ENCODE results near the gene SFI1. TPM values are rescaled to one million over a fixed set of nuclear protein-coding genes. Genes with fewer than 3 reads are reported as not detected.

The SFI1 gene
- total RNA-seq, 1 experiment from 2014 or later = 53.1 TPM

DNA sequence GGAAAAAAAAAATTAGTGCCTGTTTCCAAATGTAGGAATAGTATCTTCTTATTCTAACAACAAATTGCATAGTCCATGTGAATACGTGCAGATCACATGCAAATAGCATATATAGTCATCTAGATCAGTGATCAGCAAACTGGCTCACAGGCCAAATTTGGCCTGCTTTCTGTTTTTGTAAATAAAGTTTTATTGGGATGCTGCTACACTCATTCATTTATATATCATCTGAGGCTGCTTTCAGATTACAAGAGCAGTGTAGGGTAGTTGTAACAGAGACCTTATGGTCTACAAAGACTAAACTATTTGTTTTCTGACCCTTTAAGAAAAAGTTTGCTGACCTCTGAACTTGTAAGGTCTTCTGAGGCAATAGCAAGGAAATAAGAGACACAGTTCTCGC is 65.6 kb downstream of the SFI1 start:
- BruUV-seq (replicated peaks) = no TSS peak
- Histone ChIP-seq H3K27me3 (ENCODE audit: insufficient read depth, low read length) (no peaks in the 10 kb centered on the region), H3K9ac (ENCODE audit: low read length) (no peak overlapping the region), H2AFZ (ENCODE audit: low read depth, low read length, poor library complexity, severe bottlenecking) (no peak overlapping the region), H3K4me1 (ENCODE audit: control insufficient read depth in 1 of 2, insufficient read depth in 2 of 2, low read length in 2 of 2) (peaks cover 3 to 10% of the 10 kb centered on the region in 2 experiments; a peak in 3 of 4 replicates), H3K36me3 (ENCODE audit: control insufficient read depth in 1 of 2, insufficient read depth in 2 of 2, low read length in 2 of 2) (no peaks in the 10 kb centered on the region; a peak in 2 of 4 replicates), H3K4me3 (replicated peaks in 1 of 2; ENCODE audit: low read depth in 1 of 2, low read length in 2 of 2) (no peak overlapping the region), H3K9me3 (ENCODE audit: control insufficient read depth in 1 of 2, insufficient read depth in 1 of 2, low read depth in 1 of 2, low read length in 2 of 2) (no peaks in the 10 kb centered on the region), H4K20me1 (ENCODE audit: insufficient read depth) (no peaks in the 10 kb centered on the region), H3K79me2 (ENCODE audit: insufficient read depth, low read length) (no peaks in the 10 kb centered on the region), H3K27ac (ENCODE audit: low read depth, low read length) (no peak overlapping the region), H3K4me2 (ENCODE audit: low read length) (no peak overlapping the region), H3K9me2 (ENCODE audit: insufficient read depth) (no peaks in the 10 kb centered on the region)
- RAD21 ChIA-PET (ENCODE audit: low non-redundant PET in 1 of 2, low total read pairs in 2 of 2, uncharacterized antibody in 2 of 2, unreplicated experiment in 2 of 2) = no interaction called here
- TF ChIP-seq EGR1 (IDR thresholded peaks at IDR 0.05; ENCODE audit: low read depth) (no peak), ELF1 (IDR thresholded peaks at IDR 0.05; ENCODE audit: borderline replicate concordance, low read depth) (no peak), CBX3 (IDR thresholded peaks at IDR 0.05; ENCODE audit: low read depth) (no peak), YY1 (IDR thresholded peaks at IDR 0.05; ENCODE audit: extremely low read depth, insufficient replicate concordance, low read depth, low read length) (no peak), CEBPB (IDR thresholded peaks at IDR 0.05; ENCODE audit: low read depth) (no peak)
- TF ChIP-seq, protein P1, sequence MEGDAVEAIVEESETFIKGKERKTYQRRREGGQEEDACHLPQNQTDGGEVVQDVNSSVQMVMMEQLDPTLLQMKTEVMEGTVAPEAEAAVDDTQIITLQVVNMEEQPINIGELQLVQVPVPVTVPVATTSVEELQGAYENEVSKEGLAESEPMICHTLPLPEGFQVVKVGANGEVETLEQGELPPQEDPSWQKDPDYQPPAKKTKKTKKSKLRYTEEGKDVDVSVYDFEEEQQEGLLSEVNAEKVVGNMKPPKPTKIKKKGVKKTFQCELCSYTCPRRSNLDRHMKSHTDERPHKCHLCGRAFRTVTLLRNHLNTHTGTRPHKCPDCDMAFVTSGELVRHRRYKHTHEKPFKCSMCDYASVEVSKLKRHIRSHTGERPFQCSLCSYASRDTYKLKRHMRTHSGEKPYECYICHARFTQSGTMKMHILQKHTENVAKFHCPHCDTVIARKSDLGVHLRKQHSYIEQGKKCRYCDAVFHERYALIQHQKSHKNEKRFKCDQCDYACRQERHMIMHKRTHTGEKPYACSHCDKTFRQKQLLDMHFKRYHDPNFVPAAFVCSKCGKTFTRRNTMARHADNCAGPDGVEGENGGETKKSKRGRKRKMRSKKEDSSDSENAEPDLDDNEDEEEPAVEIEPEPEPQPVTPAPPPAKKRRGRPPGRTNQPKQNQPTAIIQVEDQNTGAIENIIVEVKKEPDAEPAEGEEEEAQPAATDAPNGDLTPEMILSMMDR (IDR thresholded peaks at IDR 0.05 in 2 of 3, conservative IDR thresholded peaks at IDR 0.05 in 1 of 3; ENCODE audit: borderline replicate concordance in 1 of 3, insufficient read depth in 1 of 3, low read depth in 2 of 3, low read length in 2 of 3) = no peak
- no peak for ATAC-seq
- intact Hi-C loops (cut with micrococcal nuclease) = loop anchor here (1.0 kb wide), 2 partner anchors 71 to 408 kb away; no protein-coding TSS in a partner anchor
- no peak for DNase-seq (ENCODE audit: low read depth, low spot score)
- POLR2A ChIA-PET = no interaction called here
- CTCF ChIA-PET = interaction anchor here (0.7 to 1.3 kb wide), 7 partner anchors 10 to 415 kb away, joined by 3 to 9 read pairs (median 3); no protein-coding TSS in a partner anchor

DNA sequence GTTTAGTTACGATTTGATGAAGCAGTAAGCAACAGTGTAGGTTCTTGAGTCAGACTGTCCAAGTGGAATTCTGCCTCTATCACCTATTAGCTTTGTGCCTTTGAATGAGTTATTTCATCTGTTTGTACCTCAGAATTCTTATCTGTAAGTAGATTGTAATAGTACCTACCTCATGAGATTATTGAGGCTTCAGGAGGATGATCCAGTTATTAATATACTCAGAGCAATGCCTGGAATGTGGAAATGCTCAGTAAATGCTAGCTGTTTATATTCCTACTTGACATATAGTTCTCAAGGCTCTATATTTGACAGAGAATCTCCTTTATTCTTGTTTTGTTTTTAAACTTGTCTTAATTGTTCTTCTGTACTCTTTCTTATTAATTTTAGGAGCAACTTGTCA is 70.1 kb downstream of the SFI1 start:
- CTCF ChIA-PET = no interaction called here
- Histone ChIP-seq H3K9ac (ENCODE audit: low read length) (no peak overlapping the region), H4K20me1 (ENCODE audit: insufficient read depth) (no peaks in the 10 kb centered on the region), H3K27ac (ENCODE audit: low read depth, low read length) (no peak overlapping the region), H3K4me3 (replicated peaks in 1 of 2; ENCODE audit: low read depth in 1 of 2, low read length in 2 of 2) (no peak overlapping the region), H3K79me2 (ENCODE audit: insufficient read depth, low read length) (no peaks in the 10 kb centered on the region), H3K4me1 (ENCODE audit: control insufficient read depth in 1 of 2, insufficient read depth in 2 of 2, low read length in 2 of 2) (peaks cover under 1 to 3% of the 10 kb centered on the region in 2 experiments; a peak in 3 of 4 replicates), H3K9me2 (ENCODE audit: insufficient read depth) (no peaks in the 10 kb centered on the region), H3K27me3 (ENCODE audit: insufficient read depth, low read length) (no peaks in the 10 kb centered on the region), H3K36me3 (ENCODE audit: control insufficient read depth in 1 of 2, insufficient read depth in 2 of 2, low read length in 2 of 2) (no peaks in the 10 kb centered on the region; a peak in 1 of 4 replicates), H2AFZ (ENCODE audit: low read depth, low read length, poor library complexity, severe bottlenecking) (no peak overlapping the region), H3K9me3 (ENCODE audit: control insufficient read depth in 1 of 2, insufficient read depth in 1 of 2, low read depth in 1 of 2, low read length in 2 of 2) (no peaks in the 10 kb centered on the region), H3K4me2 (ENCODE audit: low read length) (no peak overlapping the region)
- TF ChIP-seq EZH2phosphoT487 (IDR thresholded peaks at IDR 0.05; ENCODE audit: borderline replicate concordance) = no peak
- TF ChIP-seq ZFX (IDR thresholded peaks at IDR 0.05) = no peak
- TF ChIP-seq CEBPB (IDR thresholded peaks at IDR 0.05; ENCODE audit: low read depth) = no peak
- TF ChIP-seq YY1 (IDR thresholded peaks at IDR 0.05; ENCODE audit: extremely low read depth, insufficient replicate concordance, low read depth, low read length) = no peak
- no peak for TF ChIP-seq SRF (IDR thresholded peaks at IDR 0.05; ENCODE audit: low read depth)
- TF ChIP-seq RAD21 (IDR thresholded peaks at IDR 0.05; ENCODE audit: low read depth) = no peak
- ATAC-seq = no peak
- intact Hi-C loops (cut with micrococcal nuclease) = no loop called here
- DNase-seq (ENCODE audit: low read depth, low spot score) = no peak
- RAD21 ChIA-PET (ENCODE audit: low non-redundant PET in 1 of 2, low total read pairs in 2 of 2, uncharacterized antibody in 2 of 2, unreplicated experiment in 2 of 2) = no interaction called here
- POLR2A ChIA-PET = no interaction called here
- BruUV-seq (replicated peaks) = no TSS peak

Data from HCT116 (cell line).